Peyer's patch (tissue), 4 donors: Measurements from ENCODE around the gene CRADD. TPM values are rescaled to one million over a fixed set of nuclear protein-coding genes. Genes with fewer than 3 reads are reported as not detected.
"Not testable (repeated sequence)": the region's sequence is repeated elsewhere in the genome, so short reads cannot be mapped to it uniquely, and the experiment has no call there.

ENCODE experiments used
- DNase-seq, 3 donors: peaks; one replicate each; pipeline ENCODE4 v3.0.0-alpha.2; 2017 to 2019
- H3K27ac ChIP-seq, 4 donors: fragments of 200-600 bp; sonication (generic); one replicate each; pipeline ENCODE4 v1.5.1; 2016 to 2019
- H3K27me3 ChIP-seq, 2 donors: fragments of 200-600 bp; sonication (generic); one replicate each; pipeline ENCODE4 v1.5.1; 2019
- H3K36me3 ChIP-seq, 3 donors: fragments of 200-600 bp; sonication (generic); one replicate each; pipeline ENCODE4 v1.5.1; 2016 to 2019
- H3K4me1 ChIP-seq, 4 donors: fragments of 200-600 bp; sonication (generic); one replicate each; pipeline ENCODE4 v1.5.1; 2016 to 2019
- H3K4me3 ChIP-seq, 4 donors: fragments of 200-600 bp; sonication (generic); 1 replicate in 3 of 4; 2 replicates in 1 of 4; pipeline ENCODE4 v1.5.1; 2016 to 2019; ENCODE audit warnings: mild to moderate bottlenecking in 1 of 4
- H3K9me3 ChIP-seq, 4 donors: fragments of 200-600 bp; sonication (generic); one replicate each; pipeline ENCODE4 v1.5.1; 2016 to 2019; ENCODE audit warnings: mild to moderate bottlenecking in 1 of 4
- POLR2A ChIP-seq, 2 donors: fragments of 450-650 bp; IDR thresholded peaks; one replicate each; pipeline ENCODE4 v1.5.1; 2017; ENCODE audit warnings: antibody characterized with exemption in 2 of 2, mild to moderate bottlenecking in 2 of 2, moderate library complexity in 2 of 2
- total RNA-seq, 4 donors: library from RNA; depleted of rRNA; stranded (reverse); fragments of >200 nt; gene quantifications; one replicate each; pipeline ENCODE4 v1.1.0, GENCODE V29; 2016
- TF ChIP-seq, protein P1 (sequence below), 6 experiments: fragments of 450-650 bp in 4 of 6; fragments of 200-600 bp in 2 of 6; sonication (generic) in 1 of 6; IDR thresholded peaks; one replicate each; pipeline ENCODE4 v1.5.1; 2017 to 2019; ENCODE audit warnings: antibody characterized with exemption in 6 of 6, mild to moderate bottlenecking in 3 of 6, moderate library complexity in 1 of 6

CRADD gene
- total RNA-seq, 4 donors from 2014 or later, result 66.3 to 128 (median 89.4) TPM

DNA sequence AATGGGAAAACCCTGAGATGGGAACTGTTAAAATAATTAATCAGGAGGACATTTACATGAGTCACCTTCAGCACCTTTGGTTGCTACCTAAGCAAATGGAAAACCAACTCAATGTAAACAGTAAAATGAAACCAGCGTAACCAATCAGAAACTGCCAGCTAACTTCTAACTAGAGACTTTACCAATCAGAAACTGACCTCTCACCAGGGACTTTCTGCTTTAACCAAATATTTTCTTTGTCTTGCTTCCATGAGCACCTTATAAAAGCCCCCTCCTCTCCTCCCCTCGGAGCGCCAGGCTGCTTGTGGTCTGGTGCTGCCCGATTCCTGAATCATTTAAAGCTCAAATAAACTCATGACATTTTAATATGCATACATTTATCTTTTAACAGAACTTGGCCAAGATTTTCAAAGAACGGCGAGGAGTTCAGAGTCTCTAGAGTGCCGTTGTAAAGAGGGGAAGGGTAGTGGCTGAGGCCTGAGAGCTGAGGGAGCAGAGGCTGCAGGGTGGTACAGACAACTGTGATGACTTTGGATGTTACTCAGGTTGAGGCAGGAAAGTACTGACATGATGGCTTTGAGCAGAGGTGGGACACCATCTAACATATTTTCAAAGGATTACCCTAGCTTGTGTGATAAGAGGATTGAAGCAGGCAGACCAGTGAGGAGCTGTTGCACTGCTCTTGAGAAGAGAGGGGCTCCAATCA, 183.6 kb downstream of the CRADD start:
- no peaks in the 10 kb centered on the region for H3K36me3 ChIP-seq

DNA sequence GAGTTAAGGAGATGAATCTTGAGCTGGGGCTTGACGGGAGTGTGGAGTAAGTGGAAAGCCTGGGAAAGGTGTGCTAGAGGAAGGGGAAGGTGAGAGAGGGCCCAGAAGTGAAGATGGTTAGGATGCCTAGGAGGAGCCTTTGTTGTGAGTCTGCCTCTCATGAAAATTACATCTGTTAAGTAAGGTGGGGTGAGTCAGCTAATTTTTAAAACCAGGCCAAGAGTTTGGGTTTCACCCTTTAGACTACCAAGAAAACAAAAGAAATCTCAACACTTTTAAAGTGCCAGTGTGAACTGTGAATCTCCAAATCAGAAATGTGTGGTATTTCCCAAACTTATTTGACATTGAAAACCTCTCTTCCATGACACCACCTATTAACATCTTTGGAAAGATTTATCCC, 185.2 kb downstream of the CRADD start:
- H3K27ac ChIP-seq, result no peak overlapping the region
- H3K9me3 ChIP-seq, result peaks cover 0 to 22% (median 0%) of the 10 kb centered on the region in 4 donors
- no peaks in the 10 kb centered on the region for H3K36me3 ChIP-seq
- no peak for DNase-seq
- TF ChIP-seq POLR2A (IDR thresholded peaks at IDR 0.05), result no peak
- TF ChIP-seq, protein P1, sequence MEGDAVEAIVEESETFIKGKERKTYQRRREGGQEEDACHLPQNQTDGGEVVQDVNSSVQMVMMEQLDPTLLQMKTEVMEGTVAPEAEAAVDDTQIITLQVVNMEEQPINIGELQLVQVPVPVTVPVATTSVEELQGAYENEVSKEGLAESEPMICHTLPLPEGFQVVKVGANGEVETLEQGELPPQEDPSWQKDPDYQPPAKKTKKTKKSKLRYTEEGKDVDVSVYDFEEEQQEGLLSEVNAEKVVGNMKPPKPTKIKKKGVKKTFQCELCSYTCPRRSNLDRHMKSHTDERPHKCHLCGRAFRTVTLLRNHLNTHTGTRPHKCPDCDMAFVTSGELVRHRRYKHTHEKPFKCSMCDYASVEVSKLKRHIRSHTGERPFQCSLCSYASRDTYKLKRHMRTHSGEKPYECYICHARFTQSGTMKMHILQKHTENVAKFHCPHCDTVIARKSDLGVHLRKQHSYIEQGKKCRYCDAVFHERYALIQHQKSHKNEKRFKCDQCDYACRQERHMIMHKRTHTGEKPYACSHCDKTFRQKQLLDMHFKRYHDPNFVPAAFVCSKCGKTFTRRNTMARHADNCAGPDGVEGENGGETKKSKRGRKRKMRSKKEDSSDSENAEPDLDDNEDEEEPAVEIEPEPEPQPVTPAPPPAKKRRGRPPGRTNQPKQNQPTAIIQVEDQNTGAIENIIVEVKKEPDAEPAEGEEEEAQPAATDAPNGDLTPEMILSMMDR (IDR thresholded peaks at IDR 0.05), result no peak
- H3K27me3 ChIP-seq, result no peaks in the 10 kb centered on the region
- H3K4me3 ChIP-seq, result no peak overlapping the region
- no peaks in the 10 kb centered on the region for H3K4me1 ChIP-seq

More for the DNA sequence above, 183.6 kb downstream of the CRADD start:
- H3K27me3 ChIP-seq, result no peaks in the 10 kb centered on the region
- TF ChIP-seq POLR2A (IDR thresholded peaks at IDR 0.05), result no peak
- TF ChIP-seq, protein P1 (IDR thresholded peaks at IDR 0.05), result no peak
- DNase-seq, result no peak
- peaks cover 0 to 11% (median 0%) of the 10 kb centered on the region in 4 donors for H3K9me3 ChIP-seq
- no peaks in the 10 kb centered on the region for H3K4me1 ChIP-seq
- no peak overlapping the region for H3K27ac ChIP-seq
- no peak overlapping the region for H3K4me3 ChIP-seq

DNA sequence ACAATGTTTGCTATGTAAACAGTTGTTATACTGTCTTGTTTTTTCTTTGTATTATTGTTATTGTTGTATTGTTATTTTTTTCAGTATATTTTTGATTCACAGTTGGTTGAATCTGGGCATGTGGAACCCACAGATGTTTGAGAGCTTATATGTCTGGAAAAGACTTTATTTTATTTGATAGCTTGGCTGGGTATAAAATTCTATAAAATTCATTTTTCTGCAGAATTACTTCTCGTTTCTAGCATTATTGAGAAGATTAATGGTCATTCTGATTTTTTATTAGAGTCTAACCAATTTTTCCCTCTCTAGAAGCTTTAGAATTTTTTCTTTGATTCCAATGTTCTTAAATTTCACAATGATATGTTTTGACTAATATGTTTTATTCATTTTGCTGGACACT, 188.6 kb downstream of the CRADD start:
- H3K27ac ChIP-seq, result no peak overlapping the region
- peaks cover 0 to 27% (median 2%) of the 10 kb centered on the region in 4 donors for H3K9me3 ChIP-seq
- no peaks in the 10 kb centered on the region for H3K36me3 ChIP-seq
- H3K4me3 ChIP-seq, result no peak overlapping the region
- DNase-seq, result no peak
- no peaks in the 10 kb centered on the region for H3K27me3 ChIP-seq
- no peaks in the 10 kb centered on the region for H3K4me1 ChIP-seq
- TF ChIP-seq POLR2A (IDR thresholded peaks at IDR 0.05), result no peak
- TF ChIP-seq, protein P1 (IDR thresholded peaks at IDR 0.05), result no peak

DNA sequence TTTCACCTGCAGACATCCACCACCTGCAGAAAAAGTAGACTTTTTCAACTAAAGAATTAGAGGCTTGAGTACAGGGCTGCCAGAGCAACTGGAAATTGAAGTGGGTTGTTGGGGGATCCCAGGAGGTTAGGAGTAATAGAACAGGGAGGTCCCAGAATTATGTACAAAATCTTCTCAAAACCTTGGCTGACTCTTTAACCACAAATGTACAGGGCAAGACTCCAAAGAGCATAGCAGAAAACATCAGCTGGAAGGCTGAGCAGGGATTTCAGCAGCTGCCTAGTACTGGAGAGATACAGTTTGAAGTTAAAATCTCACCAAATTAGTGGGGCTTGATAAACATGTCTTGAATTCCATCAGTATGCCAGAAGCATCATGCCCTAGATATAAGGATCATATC, 191.6 kb downstream of the CRADD start:
- DNase-seq, result no peak
- Histone ChIP-seq H3K27ac (no peak overlapping the region), H3K9me3 (peaks cover 0 to 32% (median 2%) of the 10 kb centered on the region in 4 donors), H3K27me3 (no peaks in the 10 kb centered on the region), H3K4me1 (no peaks in the 10 kb centered on the region), H3K36me3 (no peaks in the 10 kb centered on the region), H3K4me3 (no peak overlapping the region)
- TF ChIP-seq, protein P1 (IDR thresholded peaks at IDR 0.05), result no peak
- TF ChIP-seq POLR2A (IDR thresholded peaks at IDR 0.05), result no peak

DNA sequence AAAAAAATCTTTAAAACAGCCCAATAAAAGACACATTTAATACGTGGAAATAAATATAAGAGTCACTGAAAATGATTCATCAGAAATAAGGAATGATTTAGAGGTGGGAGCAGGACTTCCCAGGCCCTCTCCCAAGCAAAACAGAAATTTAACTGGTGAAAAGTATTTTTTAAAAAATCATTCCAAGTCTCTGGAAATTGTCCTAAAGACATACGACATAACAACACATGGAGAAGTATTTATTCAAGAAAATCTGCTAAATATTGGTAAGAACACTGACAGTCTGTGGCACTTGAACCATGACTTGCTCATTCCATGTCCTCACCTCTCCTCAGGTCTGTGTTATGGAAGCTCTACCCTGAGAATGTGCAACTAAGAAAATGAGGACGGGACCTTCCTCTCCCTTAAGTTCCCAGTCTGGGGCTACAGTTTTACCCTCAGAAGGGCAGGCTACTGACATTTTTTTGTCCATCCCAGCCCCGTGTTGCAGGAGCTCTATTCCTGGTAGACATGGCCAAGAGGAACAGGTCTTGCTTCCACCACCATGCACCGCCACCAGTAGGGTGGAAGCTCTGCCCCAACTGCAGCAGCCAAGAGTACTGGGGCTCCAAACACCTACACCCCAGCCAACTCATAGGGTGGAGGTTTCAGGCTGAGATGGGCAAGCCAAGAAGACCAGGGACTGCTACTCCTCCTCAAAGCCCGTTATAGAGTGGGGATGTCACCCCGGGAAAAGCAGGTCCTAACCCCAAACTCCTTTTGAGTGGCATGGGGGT, 193.0 kb downstream of the CRADD start:
- peaks cover 0 to 27% (median 2%) of the 10 kb centered on the region in 4 donors for H3K9me3 ChIP-seq
- no peak overlapping the region for H3K27ac ChIP-seq
- H3K4me1 ChIP-seq, result no peaks in the 10 kb centered on the region
- no peaks in the 10 kb centered on the region for H3K36me3 ChIP-seq
- no peaks in the 10 kb centered on the region for H3K27me3 ChIP-seq
- H3K4me3 ChIP-seq, result no peak overlapping the region
- DNase-seq, result no peak
- TF ChIP-seq POLR2A (IDR thresholded peaks at IDR 0.05), result no peak
- TF ChIP-seq, protein P1 (IDR thresholded peaks at IDR 0.05), result no peak

DNA sequence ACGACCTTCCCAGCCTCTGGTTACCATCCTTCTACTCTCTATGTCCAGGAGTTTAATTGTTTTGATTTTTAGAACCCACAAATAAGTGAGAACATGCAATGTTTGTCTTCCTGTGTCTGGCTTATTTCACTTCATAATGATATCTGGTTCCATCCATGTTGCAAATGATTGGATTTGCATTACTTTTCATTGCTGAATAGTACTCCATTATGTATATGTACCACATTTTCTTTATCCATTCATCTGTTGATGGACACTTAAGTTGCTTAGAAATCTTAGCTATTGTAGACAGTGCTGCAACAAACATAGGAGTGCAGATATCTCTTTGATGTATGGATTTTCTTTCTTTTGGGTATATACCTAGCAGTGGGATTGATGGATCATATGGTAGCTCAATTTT, 194.4 kb downstream of the CRADD start:
- not testable (repeated sequence) for DNase-seq, H3K27ac ChIP-seq, H3K4me1 ChIP-seq, H3K4me3 ChIP-seq, H3K36me3 ChIP-seq, H3K27me3 ChIP-seq
- peaks cover 0 to 21% (median 2%) of the 10 kb centered on the region in 4 donors for H3K9me3 ChIP-seq
